Prostate gland (tissue), 2 donors: ENCODE data around the gene A2M. TPM values are rescaled to one million over a fixed set of nuclear protein-coding genes. Genes with fewer than 3 reads are reported as not detected.

Source experiments
- DNase-seq: peaks from one replicate; pipeline ENCODE4 v3.0.0-alpha.2; 2019; ENCODE audit warnings: low spot score
- H3K27ac ChIP-seq, 2 donors: fragments of 200-600 bp; sonication (generic); 2 replicates each; pipeline ENCODE4 v1.5.1; 2017 to 2019
- H3K27me3 ChIP-seq: fragments of 200-600 bp; sonication (generic); replicated peaks from 2 replicates; pipeline ENCODE4 v1.5.1; 2019; ENCODE audit not compliant: insufficient read depth
- H3K36me3 ChIP-seq, 2 donors: fragments of 200-600 bp; sonication (generic); 1 replicate in 1 of 2; 2 replicates in 1 of 2; pipeline versions ENCODE4 v1.5.1 to v1.8.1; 2017 to 2019
- H3K4me1 ChIP-seq: fragments of 200-600 bp; sonication (generic); replicated peaks from 2 replicates; pipeline ENCODE4 v1.5.1; 2019
- H3K4me3 ChIP-seq, 2 donors: fragments of 200-600 bp; sonication (generic); 2 replicates each; pipeline ENCODE4 v1.5.1; 2017 to 2019
- H3K9me3 ChIP-seq: fragments of 200-600 bp; sonication (generic); 2 replicates; pipeline ENCODE4 v1.5.1; 2017
- CTCF ChIP-seq, 4 experiments: fragments of 200-600 bp in 2 of 4; fragments of 450-650 bp in 2 of 4; sonication (generic) in 2 of 4; IDR thresholded peaks; 1 replicate in 3 of 4; 2 replicates in 1 of 4; pipeline ENCODE4 v1.5.1; 2016 to 2019; ENCODE audit warnings: antibody characterized with exemption in 4 of 4, mild to moderate bottlenecking in 2 of 4, moderate library complexity in 2 of 4
- POLR2A ChIP-seq: fragments of 450-650 bp; IDR thresholded peaks from one replicate; pipeline ENCODE4 v1.6.1; 2016; ENCODE audit warnings: antibody characterized with exemption, mild to moderate bottlenecking
- POLR2AphosphoS5 ChIP-seq: sonication (generic); formaldehyde crosslinking; IDR thresholded peaks from one replicate; pipeline ENCODE4 v1.6.1; 2017; ENCODE audit warnings: antibody characterized with exemption
- WGBS: methylation state at CpG from one replicate; pipeline ENCODE4 v1.1.5; 2018; 5-methylcytosine and 5-hydroxymethylcytosine counted together
- intact Hi-C: fragments of 100-400 bp; cut with DNase I; formaldehyde crosslinking; loops from one replicate; pipeline ENCODE4 v1.14.2; 2022
- total RNA-seq, 2 donors: library from RNA; depleted of rRNA; stranded (reverse); fragments of >200 nt; gene quantifications; one replicate each; pipeline ENCODE4 v1.1.0, GENCODE V29; 2016

The A2M gene
- total RNA-seq, 2 donors from 2014 or later, result 82.6 to 286 TPM

- H3K4me1 ChIP-seq, result no peaks in the 10 kb centered on the region
- no peaks in the 10 kb centered on the region for H3K27me3 ChIP-seq
- intact Hi-C loops, result no loop called here
- no peaks in the 10 kb centered on the region for H3K36me3 ChIP-seq
- no peak overlapping the region for H3K4me3 ChIP-seq
- no peak for TF ChIP-seq POLR2A
- no peak for TF ChIP-seq POLR2AphosphoS5
- no peak for TF ChIP-seq CTCF (IDR thresholded peaks at IDR 0.05)
- no peak overlapping the region for H3K27ac ChIP-seq
- WGBS, result 86% methylated on average over 4 of the region's 4 CpGs
- no peaks in the 10 kb centered on the region for H3K9me3 ChIP-seq
- DNase-seq, result no peak
Measured at GRCh38 chr12:9076733-9077132, 39.0 kb downstream of the A2M start.

- Histone ChIP-seq H3K4me1 (no peaks in the 10 kb centered on the region), H3K27ac (no peak overlapping the region), H3K27me3 (no peaks in the 10 kb centered on the region), H3K4me3 (no peak overlapping the region), H3K36me3 (no peaks in the 10 kb centered on the region), H3K9me3 (no peaks in the 10 kb centered on the region)
- DNase-seq, result no peak
- intact Hi-C loops, result no loop called here
- TF ChIP-seq POLR2AphosphoS5, result no peak
- TF ChIP-seq POLR2A, result no peak
- no peak for TF ChIP-seq CTCF (IDR thresholded peaks at IDR 0.05)
- WGBS, result 79% methylated on average over 1 of the region's 1 CpG
Measured at GRCh38 chr12:9075138-9075535, 40.6 kb downstream of the A2M start.

- 87% methylated on average over 10 of the region's 10 CpGs for WGBS
Measured at GRCh38 chr12:9074484-9075137, 41.1 kb downstream of the A2M start.

GRCh38 chr12:9073076-9073475, 42.6 kb downstream of the A2M start:
- Histone ChIP-seq H3K4me3 (no peak overlapping the region), H3K27me3 (no peaks in the 10 kb centered on the region), H3K9me3 (no peaks in the 10 kb centered on the region), H3K27ac (no peak overlapping the region), H3K4me1 (no peaks in the 10 kb centered on the region), H3K36me3 (no peaks in the 10 kb centered on the region)
- DNase-seq, result no peak
- TF ChIP-seq POLR2A, result no peak
- peak; percentile 38 for TF ChIP-seq POLR2AphosphoS5
- TF ChIP-seq CTCF (IDR thresholded peaks at IDR 0.05), result no peak
- intact Hi-C loops, result no loop called here

More at GRCh38 chr12:9074484-9075137, 41.1 kb downstream of the A2M start:
- intact Hi-C loops, result no loop called here
- Histone ChIP-seq H3K27me3 (no peaks in the 10 kb centered on the region), H3K36me3 (no peaks in the 10 kb centered on the region), H3K9me3 (no peaks in the 10 kb centered on the region), H3K4me1 (no peaks in the 10 kb centered on the region), H3K27ac (no peak overlapping the region), H3K4me3 (no peak overlapping the region)
- TF ChIP-seq POLR2A (no peak), POLR2AphosphoS5 (no peak), CTCF (IDR thresholded peaks at IDR 0.05) (no peak)
- DNase-seq, result no peak

- intact Hi-C loops, result no loop called here
- Histone ChIP-seq H3K27ac (no peak overlapping the region), H3K36me3 (no peaks in the 10 kb centered on the region), H3K4me3 (no peak overlapping the region), H3K27me3 (no peaks in the 10 kb centered on the region), H3K4me1 (no peaks in the 10 kb centered on the region), H3K9me3 (no peaks in the 10 kb centered on the region)
- no peak for TF ChIP-seq CTCF (IDR thresholded peaks at IDR 0.05)
- no peak for TF ChIP-seq POLR2AphosphoS5
- TF ChIP-seq POLR2A, result no peak
- 91% methylated on average over 2 of the region's 2 CpGs for WGBS
- DNase-seq, result no peak
Measured at GRCh38 chr12:9072481-9073038, 43.2 kb downstream of the A2M start.
